HEK293 (cell line): ENCODE measurements around the gene ZSCAN26.

ENCODE experiments used
- FEZF1 ChIP-seq: fragments of 450-650 bp; formaldehyde crosslinking; IDR thresholded peaks from 2 replicates; pipeline ENCODE4 v1.5.1; 2016; ENCODE audit warnings: missing biosample characterization, missing genetic modification characterization
- KLF1 ChIP-seq: fragments of 450-650 bp; formaldehyde crosslinking; IDR thresholded peaks from 2 replicates; pipeline ENCODE4 v1.5.1; 2016; ENCODE audit warnings: missing biosample characterization, missing genetic modification characterization
- KLF7 ChIP-seq: fragments of 450-650 bp; formaldehyde crosslinking; IDR thresholded peaks from 2 replicates; pipeline ENCODE4 v1.5.1; 2016; ENCODE audit warnings: missing biosample characterization, missing genetic modification characterization, borderline replicate concordance
- OSR2 ChIP-seq: fragments of 450-650 bp; formaldehyde crosslinking; IDR thresholded peaks from 2 replicates; pipeline ENCODE4 v1.5.1; 2016; ENCODE audit warnings: missing biosample characterization, missing genetic modification characterization
- SP7 ChIP-seq: fragments of 450-650 bp; formaldehyde crosslinking; IDR thresholded peaks from 2 replicates; pipeline ENCODE4 v1.5.1; 2016; ENCODE audit warnings: missing biosample characterization, missing genetic modification characterization
- ZBTB17 ChIP-seq: fragments of 450-650 bp; formaldehyde crosslinking; IDR thresholded peaks from 2 replicates; pipeline ENCODE4 v1.5.1; 2016; ENCODE audit warnings: missing biosample characterization, missing genetic modification characterization
- ZNF112 ChIP-seq: fragments of 450-650 bp; formaldehyde crosslinking; IDR thresholded peaks from 2 replicates; pipeline ENCODE4 v1.5.0; 2017; ENCODE audit warnings: missing biosample characterization, missing genetic modification characterization
- ZNF324 ChIP-seq: fragments of 450-650 bp; formaldehyde crosslinking; IDR thresholded peaks from 2 replicates; pipeline ENCODE4 v1.5.1; 2016; ENCODE audit warnings: missing biosample characterization, missing genetic modification characterization
- ZNF341 ChIP-seq: fragments of 450-650 bp; formaldehyde crosslinking; IDR thresholded peaks from 2 replicates; pipeline ENCODE4; 2016; ENCODE audit warnings: low read depth, missing biosample characterization, missing genetic modification characterization
- ZNF354C ChIP-seq: fragments of 450-650 bp; formaldehyde crosslinking; IDR thresholded peaks from 2 replicates; pipeline ENCODE4 v1.5.1; 2016; ENCODE audit warnings: missing biosample characterization, missing genetic modification characterization, low read depth, borderline replicate concordance
- ZNF366 ChIP-seq: fragments of 450-650 bp; formaldehyde crosslinking; conservative IDR thresholded peaks from 2 replicates; pipeline ENCODE4 v1.5.1; 2016; ENCODE audit warnings: missing biosample characterization, missing genetic modification characterization
- ZNF514 ChIP-seq: fragments of 450-650 bp; formaldehyde crosslinking; IDR thresholded peaks from 2 replicates; pipeline ENCODE4 v1.5.1; 2016; ENCODE audit warnings: missing biosample characterization, missing genetic modification characterization
- ZNF558 ChIP-seq: fragments of 450-650 bp; formaldehyde crosslinking; IDR thresholded peaks from 2 replicates; pipeline ENCODE4 v1.5.1; 2016; ENCODE audit warnings: missing biosample characterization, missing genetic modification characterization
- ZNF610 ChIP-seq: fragments of 450-650 bp; formaldehyde crosslinking; IDR thresholded peaks from 2 replicates; pipeline ENCODE4 v1.5.1; 2016; ENCODE audit warnings: missing biosample characterization, missing genetic modification characterization, borderline replicate concordance
- ZNF621 ChIP-seq: fragments of 450-650 bp; formaldehyde crosslinking; IDR thresholded peaks from 2 replicates; pipeline ENCODE4 v1.5.1; 2017; ENCODE audit warnings: missing biosample characterization, missing genetic modification characterization
- ZNF624 ChIP-seq: fragments of 450-650 bp; formaldehyde crosslinking; IDR thresholded peaks from 2 replicates; pipeline ENCODE4 v1.5.1; 2017; ENCODE audit warnings: missing biosample characterization, missing genetic modification characterization
- ZNF626 ChIP-seq: fragments of 450-650 bp; sonication (Bioruptor Pico); formaldehyde crosslinking; IDR thresholded peaks from 2 replicates; pipeline ENCODE4 v1.5.1; 2018; ENCODE audit warnings: missing biosample characterization, missing genetic modification characterization, inconsistent platforms
- ZNF629 ChIP-seq: fragments of 450-650 bp; formaldehyde crosslinking; IDR thresholded peaks from 2 replicates; pipeline ENCODE4 v1.5.1; 2017; ENCODE audit warnings: missing biosample characterization, missing genetic modification characterization
- ZNF660 ChIP-seq: fragments of 450-650 bp; IDR thresholded peaks from 2 replicates; pipeline ENCODE4 v1.5.1; 2018; ENCODE audit warnings: missing biosample characterization, mild to moderate bottlenecking, missing genetic modification characterization
- ZNF792 ChIP-seq: fragments of 450-650 bp; formaldehyde crosslinking; IDR thresholded peaks from 2 replicates; pipeline ENCODE4 v1.5.1; 2016; ENCODE audit warnings: missing biosample characterization, missing genetic modification characterization
- TF ChIP-seq, protein P1 (sequence below): fragments of 450-650 bp; formaldehyde crosslinking; IDR thresholded peaks from 2 replicates; pipeline ENCODE4 v1.5.1; 2016; ENCODE audit warnings: missing biosample characterization, missing genetic modification characterization
- TF ChIP-seq, protein P2 (sequence below): fragments of 450-650 bp; formaldehyde crosslinking; IDR thresholded peaks from 2 replicates; pipeline ENCODE4 v1.5.1; 2016; ENCODE audit warnings: missing biosample characterization, missing genetic modification characterization
- TF ChIP-seq, protein P3 (sequence below): fragments of 450-650 bp; IDR thresholded peaks from 2 replicates; pipeline ENCODE4 v1.5.1; 2018; ENCODE audit warnings: missing biosample characterization, mild to moderate bottlenecking, missing genetic modification characterization
- TF ChIP-seq, protein P4 (sequence below): fragments of 450-650 bp; formaldehyde crosslinking; IDR thresholded peaks from 2 replicates; pipeline ENCODE4 v1.5.1; 2016; ENCODE audit warnings: missing biosample characterization, missing genetic modification characterization
- TF ChIP-seq, protein P5 (sequence below): fragments of 450-650 bp; formaldehyde crosslinking; IDR thresholded peaks from 2 replicates; pipeline ENCODE4 v1.5.1; 2017; ENCODE audit warnings: missing biosample characterization, missing genetic modification characterization
- TF ChIP-seq, protein P6 (sequence below): fragments of 450-650 bp; formaldehyde crosslinking; IDR thresholded peaks from 2 replicates; pipeline ENCODE4 v1.5.1; 2016; ENCODE audit warnings: missing biosample characterization, missing genetic modification characterization, low read depth

ZSCAN26 gene

DNA sequence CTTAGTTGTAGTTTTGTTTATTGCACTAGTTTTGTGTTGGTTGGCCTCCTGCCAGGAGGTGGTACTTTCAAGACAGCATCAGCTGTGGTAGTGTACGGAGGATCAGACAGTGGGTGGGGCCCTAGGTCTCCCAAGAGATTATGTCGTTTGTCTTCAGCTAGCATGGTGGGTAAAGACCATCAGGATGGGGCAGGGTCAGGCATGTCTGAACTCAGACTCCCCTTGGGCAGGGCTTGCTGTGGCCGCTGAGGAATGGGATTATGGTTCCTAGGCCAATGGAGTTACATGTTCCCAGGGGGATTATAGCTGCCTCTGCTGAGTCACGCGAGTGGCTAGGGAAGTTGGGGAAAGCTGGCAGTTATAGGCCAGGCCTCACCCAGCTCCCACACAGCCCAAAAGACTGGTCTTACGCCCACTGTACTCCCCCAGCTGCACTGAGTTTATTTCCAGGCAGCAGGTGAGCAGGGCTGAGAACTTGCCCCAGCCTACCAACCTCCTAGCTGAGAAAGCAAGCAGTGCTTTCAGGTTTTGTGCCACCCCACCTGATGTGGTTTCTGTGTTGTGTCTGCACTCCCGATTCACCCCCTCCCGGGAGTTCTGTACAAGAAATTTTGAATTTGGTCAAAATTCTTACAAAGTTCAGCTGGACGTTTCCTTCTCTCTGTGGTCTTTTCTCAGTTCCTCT is 44.3 kb downstream of the ZSCAN26 start (continued):
- TF ChIP-seq ZNF626 (no peak), ZNF112 (no peak), ZNF624 (no peak), ZNF610 (0 out of 2 replicates have a peak, but pooled peaks have one; percentile 48), ZNF660 (tag by site-specific recombination) (no peak), SP7 (tag by site-specific recombination) (0 out of 2 replicates have a peak, but pooled peaks have one; percentile 20), FEZF1 (tag by site-specific recombination) (peak; percentile 8; the same call in 1 of the 2 replicates), ZNF366 (tag by site-specific recombination) (no peak), OSR2 (tag by site-specific recombination) (no peak), ZNF558 (tag by site-specific recombination) (no peak), ZNF629 (tag by site-specific recombination) (0 out of 2 replicates have a peak, but pooled peaks have one; percentile 43), ZNF621 (tag by site-specific recombination) (no peak), ZNF341 (tag by site-specific recombination) (0 out of 2 replicates have a peak, but pooled peaks have one; percentile 15), KLF7 (0 out of 2 replicates have a peak, but pooled peaks have one; percentile 25), ZNF354C (tag by site-specific recombination) (no peak), ZNF792 (tag by site-specific recombination) (no peak), KLF1 (peak; percentile 64; the same call in 1 of the 2 replicates), ZNF514 (tag by site-specific recombination) (no peak), ZNF324 (tag by site-specific recombination) (no peak), ZBTB17 (tag by site-specific recombination) (peak; percentile 60; the same call in 1 of the 2 replicates)
- TF ChIP-seq, protein P1, sequence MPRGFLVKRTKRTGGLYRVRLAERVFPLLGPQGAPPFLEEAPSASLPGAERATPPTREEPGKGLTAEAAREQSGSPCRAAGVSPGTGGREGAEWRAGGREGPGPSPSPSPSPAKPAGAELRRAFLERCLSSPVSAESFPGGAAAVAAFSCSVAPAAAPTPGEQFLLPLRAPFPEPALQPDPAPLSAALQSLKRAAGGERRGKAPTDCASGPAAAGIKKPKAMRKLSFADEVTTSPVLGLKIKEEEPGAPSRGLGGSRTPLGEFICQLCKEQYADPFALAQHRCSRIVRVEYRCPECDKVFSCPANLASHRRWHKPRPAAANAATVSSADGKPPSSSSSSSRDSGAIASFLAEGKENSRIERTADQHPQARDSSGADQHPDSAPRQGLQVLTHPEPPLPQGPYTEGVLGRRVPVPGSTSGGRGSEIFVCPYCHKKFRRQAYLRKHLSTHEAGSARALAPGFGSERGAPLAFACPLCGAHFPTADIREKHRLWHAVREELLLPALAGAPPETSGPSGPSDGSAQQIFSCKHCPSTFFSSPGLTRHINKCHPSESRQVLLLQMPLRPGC: 0 out of 2 replicates have a peak, but pooled peaks have one; percentile 20
- TF ChIP-seq, protein P2, sequence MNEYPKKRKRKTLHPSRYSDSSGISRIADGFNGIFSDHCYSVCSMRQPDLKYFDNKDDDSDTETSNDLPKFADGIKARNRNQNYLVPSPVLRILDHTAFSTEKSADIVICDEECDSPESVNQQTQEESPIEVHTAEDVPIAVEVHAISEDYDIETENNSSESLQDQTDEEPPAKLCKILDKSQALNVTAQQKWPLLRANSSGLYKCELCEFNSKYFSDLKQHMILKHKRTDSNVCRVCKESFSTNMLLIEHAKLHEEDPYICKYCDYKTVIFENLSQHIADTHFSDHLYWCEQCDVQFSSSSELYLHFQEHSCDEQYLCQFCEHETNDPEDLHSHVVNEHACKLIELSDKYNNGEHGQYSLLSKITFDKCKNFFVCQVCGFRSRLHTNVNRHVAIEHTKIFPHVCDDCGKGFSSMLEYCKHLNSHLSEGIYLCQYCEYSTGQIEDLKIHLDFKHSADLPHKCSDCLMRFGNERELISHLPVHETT (tag by site-specific recombination): no peak
- TF ChIP-seq, protein P3, sequence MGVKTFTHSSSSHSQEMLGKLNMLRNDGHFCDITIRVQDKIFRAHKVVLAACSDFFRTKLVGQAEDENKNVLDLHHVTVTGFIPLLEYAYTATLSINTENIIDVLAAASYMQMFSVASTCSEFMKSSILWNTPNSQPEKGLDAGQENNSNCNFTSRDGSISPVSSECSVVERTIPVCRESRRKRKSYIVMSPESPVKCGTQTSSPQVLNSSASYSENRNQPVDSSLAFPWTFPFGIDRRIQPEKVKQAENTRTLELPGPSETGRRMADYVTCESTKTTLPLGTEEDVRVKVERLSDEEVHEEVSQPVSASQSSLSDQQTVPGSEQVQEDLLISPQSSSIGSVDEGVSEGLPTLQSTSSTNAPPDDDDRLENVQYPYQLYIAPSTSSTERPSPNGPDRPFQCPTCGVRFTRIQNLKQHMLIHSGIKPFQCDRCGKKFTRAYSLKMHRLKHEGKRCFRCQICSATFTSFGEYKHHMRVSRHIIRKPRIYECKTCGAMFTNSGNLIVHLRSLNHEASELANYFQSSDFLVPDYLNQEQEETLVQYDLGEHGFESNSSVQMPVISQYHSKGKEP (tag by site-specific recombination): no peak
- TF ChIP-seq, protein P4, sequence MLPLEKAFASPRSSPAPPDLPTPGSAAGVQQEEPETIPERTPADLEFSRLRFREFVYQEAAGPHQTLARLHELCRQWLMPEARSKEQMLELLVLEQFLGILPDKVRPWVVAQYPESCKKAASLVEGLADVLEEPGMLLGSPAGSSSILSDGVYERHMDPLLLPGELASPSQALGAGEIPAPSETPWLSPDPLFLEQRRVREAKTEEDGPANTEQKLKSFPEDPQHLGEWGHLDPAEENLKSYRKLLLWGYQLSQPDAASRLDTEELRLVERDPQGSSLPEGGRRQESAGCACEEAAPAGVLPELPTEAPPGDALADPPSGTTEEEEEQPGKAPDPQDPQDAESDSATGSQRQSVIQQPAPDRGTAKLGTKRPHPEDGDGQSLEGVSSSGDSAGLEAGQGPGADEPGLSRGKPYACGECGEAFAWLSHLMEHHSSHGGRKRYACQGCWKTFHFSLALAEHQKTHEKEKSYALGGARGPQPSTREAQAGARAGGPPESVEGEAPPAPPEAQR (tag by site-specific recombination): no peak
- TF ChIP-seq, protein P5, sequence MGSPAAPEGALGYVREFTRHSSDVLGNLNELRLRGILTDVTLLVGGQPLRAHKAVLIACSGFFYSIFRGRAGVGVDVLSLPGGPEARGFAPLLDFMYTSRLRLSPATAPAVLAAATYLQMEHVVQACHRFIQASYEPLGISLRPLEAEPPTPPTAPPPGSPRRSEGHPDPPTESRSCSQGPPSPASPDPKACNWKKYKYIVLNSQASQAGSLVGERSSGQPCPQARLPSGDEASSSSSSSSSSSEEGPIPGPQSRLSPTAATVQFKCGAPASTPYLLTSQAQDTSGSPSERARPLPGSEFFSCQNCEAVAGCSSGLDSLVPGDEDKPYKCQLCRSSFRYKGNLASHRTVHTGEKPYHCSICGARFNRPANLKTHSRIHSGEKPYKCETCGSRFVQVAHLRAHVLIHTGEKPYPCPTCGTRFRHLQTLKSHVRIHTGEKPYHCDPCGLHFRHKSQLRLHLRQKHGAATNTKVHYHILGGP (tag by site-specific recombination): no peak
- TF ChIP-seq, protein P6, sequence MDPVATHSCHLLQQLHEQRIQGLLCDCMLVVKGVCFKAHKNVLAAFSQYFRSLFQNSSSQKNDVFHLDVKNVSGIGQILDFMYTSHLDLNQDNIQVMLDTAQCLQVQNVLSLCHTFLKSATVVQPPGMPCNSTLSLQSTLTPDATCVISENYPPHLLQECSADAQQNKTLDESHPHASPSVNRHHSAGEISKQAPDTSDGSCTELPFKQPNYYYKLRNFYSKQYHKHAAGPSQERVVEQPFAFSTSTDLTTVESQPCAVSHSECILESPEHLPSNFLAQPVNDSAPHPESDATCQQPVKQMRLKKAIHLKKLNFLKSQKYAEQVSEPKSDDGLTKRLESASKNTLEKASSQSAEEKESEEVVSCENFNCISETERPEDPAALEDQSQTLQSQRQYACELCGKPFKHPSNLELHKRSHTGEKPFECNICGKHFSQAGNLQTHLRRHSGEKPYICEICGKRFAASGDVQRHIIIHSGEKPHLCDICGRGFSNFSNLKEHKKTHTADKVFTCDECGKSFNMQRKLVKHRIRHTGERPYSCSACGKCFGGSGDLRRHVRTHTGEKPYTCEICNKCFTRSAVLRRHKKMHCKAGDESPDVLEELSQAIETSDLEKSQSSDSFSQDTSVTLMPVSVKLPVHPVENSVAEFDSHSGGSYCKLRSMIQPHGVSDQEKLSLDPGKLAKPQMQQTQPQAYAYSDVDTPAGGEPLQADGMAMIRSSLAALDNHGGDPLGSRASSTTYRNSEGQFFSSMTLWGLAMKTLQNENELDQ (tag by site-specific recombination): no peak
